WTC11 (cell line): ENCODE data around the gene TBC1D1. TPM values are rescaled to one million over a fixed set of nuclear protein-coding genes. Genes with fewer than 3 reads are reported as not detected.
A peak's percentile ranks its signal among the peaks of the same experiment; 100 is the strongest.

Experiments used
- ATAC-seq: fragments of 200-7000 bp; cut with Tn5 transposase; 2 replicates; pipeline ENCODE4 v1.10.0; 2021; ENCODE audit warnings: mild to moderate bottlenecking, moderate library complexity
- CTCF ChIA-PET: fragments of 300-600 bp; sonication (Branson Sonifier 250); formaldehyde crosslinking; loops from one replicate; lab custom pipeline; 2021; ENCODE audit warnings: antibody characterized with exemption; lab: Charles Lee
- POLR2A ChIA-PET: fragments of 350-600 bp; sonication (Branson Sonifier 250); formaldehyde crosslinking; loops from one replicate; lab custom pipeline; 2021; ENCODE audit warnings: antibody characterized with exemption; lab: Charles Lee
- DNase-seq: peaks from one replicate; pipeline ENCODE4 v3.0.0; 2021; ENCODE audit warnings: low spot score
- H3K27ac Mint-ChIP-seq: 2 replicates; pipeline ENCODE4 v1.8.0; 2021; ENCODE audit warnings: mixed read lengths
- H3K27me3 Mint-ChIP-seq: 2 replicates; pipeline ENCODE4 v1.8.0; 2021; ENCODE audit warnings: low read depth, mild to moderate bottlenecking, moderate library complexity, mixed read lengths
- H3K36me3 Mint-ChIP-seq: 2 replicates; pipeline ENCODE4 v1.8.0; 2021; ENCODE audit warnings: mixed read lengths
- H3K4me1 Mint-ChIP-seq: 2 replicates; pipeline ENCODE4 v1.8.0; 2022; ENCODE audit warnings: mixed read lengths
- H3K4me3 Mint-ChIP-seq: 2 replicates; pipeline ENCODE4 v1.8.0; 2021; ENCODE audit warnings: mild to moderate bottlenecking, moderate library complexity, mixed read lengths
- H3K9me3 Mint-ChIP-seq: 2 replicates; pipeline ENCODE4 v1.8.0; 2021; ENCODE audit warnings: mixed read lengths
- CREM ChIP-seq: sonication (generic); formaldehyde crosslinking; IDR thresholded peaks from 2 replicates; pipeline ENCODE4 v1.8.1; 2022; ENCODE audit warnings: mild to moderate bottlenecking, missing genetic modification reagents, moderate library complexity
- ELF4 ChIP-seq: sonication (generic); formaldehyde crosslinking; IDR thresholded peaks from 2 replicates; pipeline ENCODE4 v1.8.1; 2022; ENCODE audit warnings: low read depth, mild to moderate bottlenecking, moderate library complexity, missing genetic modification reagents
- ETV6 ChIP-seq: sonication (generic); formaldehyde crosslinking; IDR thresholded peaks from 2 replicates; pipeline ENCODE4 v1.8.1; 2022; ENCODE audit warnings: mild to moderate bottlenecking, missing genetic modification reagents
- FOXJ3 ChIP-seq: sonication (generic); formaldehyde crosslinking; IDR thresholded peaks from 2 replicates; pipeline ENCODE4 v1.9.0; 2021; ENCODE audit warnings: missing genetic modification reagents, mild to moderate bottlenecking, borderline replicate concordance
- HMGA2 ChIP-seq: fragments of 250-450 bp; sonication (Bioruptor Pico); IDR thresholded peaks from 2 replicates; pipeline ENCODE4 v1.4.0; 2021; ENCODE audit warnings: mild to moderate bottlenecking, moderate library complexity
- JAZF1 ChIP-seq: fragments of 250-450 bp; sonication (Bioruptor Pico); IDR thresholded peaks from 2 replicates; pipeline ENCODE4 v1.9.0; 2021; ENCODE audit warnings: moderate library complexity, mild to moderate bottlenecking, inconsistent platforms
- KAT7 ChIP-seq: sonication (generic); formaldehyde crosslinking; IDR thresholded peaks from 2 replicates; pipeline ENCODE4 v1.8.1; 2023; ENCODE audit warnings: missing genetic modification reagents, mild to moderate bottlenecking, borderline replicate concordance
- NFYB ChIP-seq: sonication (generic); formaldehyde crosslinking; conservative IDR thresholded peaks from 2 replicates; pipeline ENCODE4 v1.8.0; 2022; ENCODE audit warnings: low read depth, missing genetic modification reagents
- NR3C1 ChIP-seq: sonication (generic); formaldehyde crosslinking; conservative IDR thresholded peaks from 2 replicates; pipeline ENCODE4 v1.8.1; 2023; ENCODE audit warnings: low read depth, mild to moderate bottlenecking, missing genetic modification reagents
- RELA ChIP-seq: sonication (generic); formaldehyde crosslinking; IDR thresholded peaks from 2 replicates; pipeline ENCODE4 v1.8.1; 2022; ENCODE audit warnings: missing genetic modification reagents, mild to moderate bottlenecking, borderline replicate concordance
- SOX15 ChIP-seq: fragments of 250-450 bp; sonication (Bioruptor Pico); IDR thresholded peaks from 2 replicates; pipeline ENCODE4 v1.9.0; 2021; ENCODE audit warnings: mild to moderate bottlenecking
- total RNA-seq: library from RNA; stranded (reverse); gene quantifications from 3 replicates; pipeline ENCODE4 v1.2.3, GENCODE V29; 2021
- TF ChIP-seq, protein P1 (sequence below): sonication (generic); formaldehyde crosslinking; IDR thresholded peaks from 2 replicates; pipeline ENCODE4 v1.8.1; 2023; ENCODE audit warnings: mild to moderate bottlenecking, missing genetic modification reagents
- TF ChIP-seq, protein P2 (sequence below): sonication (generic); formaldehyde crosslinking; IDR thresholded peaks from 2 replicates; pipeline ENCODE4 v1.8.1; 2022; ENCODE audit warnings: mild to moderate bottlenecking, missing genetic modification reagents, moderate library complexity, borderline replicate concordance
- TF ChIP-seq, protein P3 (sequence below): sonication (generic); formaldehyde crosslinking; IDR thresholded peaks from 2 replicates; pipeline ENCODE4 v1.8.1; 2022; ENCODE audit warnings: mild to moderate bottlenecking, moderate library complexity, missing genetic modification reagents
- TF ChIP-seq, protein P4 (sequence below): sonication (generic); formaldehyde crosslinking; IDR thresholded peaks from 2 replicates; pipeline ENCODE4 v1.8.1; 2022; ENCODE audit warnings: low read depth, mild to moderate bottlenecking, moderate library complexity, missing genetic modification reagents, borderline replicate concordance
- TF ChIP-seq, protein P5 (sequence below): sonication (generic); formaldehyde crosslinking; IDR thresholded peaks from 2 replicates; pipeline ENCODE4 v1.8.0; 2022; ENCODE audit warnings: mild to moderate bottlenecking, missing genetic modification reagents
- TF ChIP-seq, protein P6 (sequence below): fragments of 250-450 bp; sonication (Bioruptor Pico); conservative IDR thresholded peaks from 2 replicates; pipeline ENCODE4 v1.9.0; 2021; ENCODE audit warnings: mild to moderate bottlenecking
- TF ChIP-seq, protein P7 (sequence below): sonication (generic); formaldehyde crosslinking; IDR thresholded peaks from 2 replicates; pipeline ENCODE4 v1.8.1; 2023; ENCODE audit warnings: mild to moderate bottlenecking, missing genetic modification reagents, borderline replicate concordance

TBC1D1 gene
- total RNA-seq, 1 experiment from 2014 or later, result 134 TPM

DNA sequence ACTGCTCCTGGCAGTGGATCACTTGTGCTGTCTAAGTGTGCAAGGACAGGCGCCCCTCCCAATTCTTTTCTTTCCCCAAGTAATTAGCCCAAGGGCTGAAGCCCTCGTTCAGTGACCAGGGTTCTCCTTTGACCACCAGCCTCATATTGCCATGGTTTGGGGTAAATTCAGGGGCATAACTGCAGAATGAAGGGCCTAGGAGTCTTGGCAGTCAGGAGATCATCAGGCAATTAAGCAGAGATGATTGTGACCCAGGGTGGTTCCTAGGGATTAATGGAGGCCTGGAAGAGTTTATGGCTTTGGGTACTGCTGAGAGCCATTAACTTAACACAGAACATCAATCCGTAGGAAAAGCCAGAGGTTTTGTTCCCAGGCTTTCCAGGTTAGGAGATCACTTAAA, 240.0 kb downstream of the TBC1D1 start (continued):
- TF ChIP-seq, protein P1, sequence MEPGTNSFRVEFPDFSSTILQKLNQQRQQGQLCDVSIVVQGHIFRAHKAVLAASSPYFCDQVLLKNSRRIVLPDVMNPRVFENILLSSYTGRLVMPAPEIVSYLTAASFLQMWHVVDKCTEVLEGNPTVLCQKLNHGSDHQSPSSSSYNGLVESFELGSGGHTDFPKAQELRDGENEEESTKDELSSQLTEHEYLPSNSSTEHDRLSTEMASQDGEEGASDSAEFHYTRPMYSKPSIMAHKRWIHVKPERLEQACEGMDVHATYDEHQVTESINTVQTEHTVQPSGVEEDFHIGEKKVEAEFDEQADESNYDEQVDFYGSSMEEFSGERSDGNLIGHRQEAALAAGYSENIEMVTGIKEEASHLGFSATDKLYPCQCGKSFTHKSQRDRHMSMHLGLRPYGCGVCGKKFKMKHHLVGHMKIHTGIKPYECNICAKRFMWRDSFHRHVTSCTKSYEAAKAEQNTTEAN (CRISPR knock-in tag), result no peak
- TF ChIP-seq NFYB (CRISPR knock-in tag), result no peak
- TF ChIP-seq ETV6 (CRISPR knock-in tag), result no peak
- TF ChIP-seq NR3C1 (CRISPR knock-in tag), result no peak

DNA sequence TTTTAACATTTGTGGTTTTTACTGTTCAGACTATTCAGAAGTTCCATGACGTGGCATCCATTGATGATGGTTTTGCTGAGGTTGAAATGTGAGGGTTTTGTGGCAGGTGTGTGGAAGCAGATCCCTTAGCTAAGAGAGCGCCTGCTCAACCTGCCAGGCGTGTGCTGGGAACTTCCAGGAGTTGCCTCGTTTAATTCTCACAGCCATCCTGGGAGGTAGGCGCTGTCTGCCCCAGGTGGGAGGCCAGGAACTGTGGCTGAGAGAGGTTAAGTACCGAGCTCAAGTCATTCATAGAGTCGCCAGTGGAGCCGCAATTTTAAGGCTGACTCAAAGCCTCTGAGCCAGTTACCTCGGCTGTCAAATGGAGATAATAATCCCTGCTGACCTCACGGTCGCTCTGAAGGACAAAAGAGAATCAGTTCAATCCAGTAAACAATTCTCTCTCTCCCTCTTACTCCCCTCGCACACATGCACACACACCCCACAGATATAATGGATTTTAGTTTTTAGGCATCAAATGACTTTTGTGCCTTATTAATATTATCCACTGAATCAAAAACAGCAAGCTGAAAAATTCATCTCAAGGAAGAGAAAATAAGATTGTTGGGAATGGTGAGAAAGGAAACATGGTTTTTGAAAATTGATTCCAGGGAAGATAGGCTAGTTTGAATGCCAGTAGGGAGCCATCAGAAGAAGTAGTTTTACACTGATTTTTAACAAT, 240.6 kb downstream of the TBC1D1 start:
- H3K4me3 Mint-ChIP-seq, result peak overlapping the region; percentile 16
- ATAC-seq, result peak; percentile 83
- no peak for TF ChIP-seq HMGA2 (CRISPR knock-in tag)
- TF ChIP-seq SOX15 (CRISPR knock-in tag), result no peak
- no peak for TF ChIP-seq ELF4 (CRISPR knock-in tag)
- DNase-seq, result peak; percentile 58
- no peaks in the 10 kb centered on the region for H3K9me3 Mint-ChIP-seq
- H3K27ac Mint-ChIP-seq, result peak overlapping the region; percentile 59
- H3K4me1 Mint-ChIP-seq, result peaks cover 55% of the 10 kb centered on the region
- ChIA-PET POLR2A (no interaction called here), CTCF (interaction anchor here (0.6 to 2.1 kb wide), 8 partner anchors 17 to 195 kb away, joined by 3 to 12 read pairs (median 4); no protein-coding TSS in a partner anchor)
- peaks cover 38% of the 10 kb centered on the region for H3K36me3 Mint-ChIP-seq
- H3K27me3 Mint-ChIP-seq, result peaks cover 44% of the 10 kb centered on the region

DNA sequence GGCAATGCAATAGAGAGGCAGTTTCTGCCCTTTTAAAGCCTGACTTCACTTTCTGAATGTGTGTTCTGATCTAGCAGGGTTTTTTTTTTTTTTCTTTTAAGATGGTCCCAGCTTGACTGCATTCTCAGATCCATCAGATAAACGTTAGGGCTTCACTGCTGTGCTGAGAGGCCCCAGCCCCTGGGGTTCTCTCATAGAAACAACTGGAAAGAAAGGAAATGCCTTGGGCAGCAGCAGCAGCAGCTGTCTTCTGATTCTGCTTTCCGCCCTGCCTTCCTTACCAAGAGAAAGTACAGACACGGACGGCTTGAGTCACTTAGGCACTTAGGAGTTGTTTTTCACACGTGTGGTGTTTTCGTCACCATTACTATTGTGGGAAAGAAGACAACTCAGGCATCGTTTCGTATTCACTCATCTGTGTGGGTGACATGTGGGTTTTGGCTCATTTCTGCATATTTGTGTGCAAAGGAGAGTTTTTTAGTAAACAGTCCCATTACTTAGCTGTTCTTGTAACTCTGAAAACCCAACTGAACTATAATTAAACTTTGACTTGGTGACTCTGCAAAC, 241.3 kb downstream of the TBC1D1 start:
- DNase-seq (no peak), ATAC-seq (peak; percentile 41)
- POLR2A ChIA-PET, result no interaction called here
- Mint-ChIP-seq H3K9me3 (no peaks in the 10 kb centered on the region), H3K27me3 (peaks cover 38% of the 10 kb centered on the region), H3K36me3 (peaks cover 38% of the 10 kb centered on the region), H3K27ac (peak overlapping the region; percentile 59; the same call in 1 of the 2 replicates), H3K4me3 (no peak overlapping the region), H3K4me1 (peaks cover 55% of the 10 kb centered on the region)
- CTCF ChIA-PET, result interaction anchor here (0.6 to 2.1 kb wide), 8 partner anchors 18 to 196 kb away, joined by 3 to 12 read pairs (median 4); no protein-coding TSS in a partner anchor
- TF ChIP-seq HMGA2 (CRISPR knock-in tag), result no peak
- TF ChIP-seq, protein P2, sequence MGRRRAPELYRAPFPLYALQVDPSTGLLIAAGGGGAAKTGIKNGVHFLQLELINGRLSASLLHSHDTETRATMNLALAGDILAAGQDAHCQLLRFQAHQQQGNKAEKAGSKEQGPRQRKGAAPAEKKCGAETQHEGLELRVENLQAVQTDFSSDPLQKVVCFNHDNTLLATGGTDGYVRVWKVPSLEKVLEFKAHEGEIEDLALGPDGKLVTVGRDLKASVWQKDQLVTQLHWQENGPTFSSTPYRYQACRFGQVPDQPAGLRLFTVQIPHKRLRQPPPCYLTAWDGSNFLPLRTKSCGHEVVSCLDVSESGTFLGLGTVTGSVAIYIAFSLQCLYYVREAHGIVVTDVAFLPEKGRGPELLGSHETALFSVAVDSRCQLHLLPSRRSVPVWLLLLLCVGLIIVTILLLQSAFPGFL (CRISPR knock-in tag), result no peak
- TF ChIP-seq, protein P3, sequence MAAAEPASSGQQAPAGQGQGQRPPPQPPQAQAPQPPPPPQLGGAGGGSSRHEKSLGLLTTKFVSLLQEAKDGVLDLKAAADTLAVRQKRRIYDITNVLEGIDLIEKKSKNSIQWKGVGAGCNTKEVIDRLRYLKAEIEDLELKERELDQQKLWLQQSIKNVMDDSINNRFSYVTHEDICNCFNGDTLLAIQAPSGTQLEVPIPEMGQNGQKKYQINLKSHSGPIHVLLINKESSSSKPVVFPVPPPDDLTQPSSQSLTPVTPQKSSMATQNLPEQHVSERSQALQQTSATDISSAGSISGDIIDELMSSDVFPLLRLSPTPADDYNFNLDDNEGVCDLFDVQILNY (CRISPR knock-in tag), result no peak
- no peak for TF ChIP-seq RELA (CRISPR knock-in tag)
- TF ChIP-seq, protein P4, sequence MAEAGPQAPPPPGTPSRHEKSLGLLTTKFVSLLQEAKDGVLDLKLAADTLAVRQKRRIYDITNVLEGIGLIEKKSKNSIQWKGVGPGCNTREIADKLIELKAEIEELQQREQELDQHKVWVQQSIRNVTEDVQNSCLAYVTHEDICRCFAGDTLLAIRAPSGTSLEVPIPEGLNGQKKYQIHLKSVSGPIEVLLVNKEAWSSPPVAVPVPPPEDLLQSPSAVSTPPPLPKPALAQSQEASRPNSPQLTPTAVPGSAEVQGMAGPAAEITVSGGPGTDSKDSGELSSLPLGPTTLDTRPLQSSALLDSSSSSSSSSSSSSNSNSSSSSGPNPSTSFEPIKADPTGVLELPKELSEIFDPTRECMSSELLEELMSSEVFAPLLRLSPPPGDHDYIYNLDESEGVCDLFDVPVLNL (CRISPR knock-in tag), result no peak
- TF ChIP-seq, protein P5, sequence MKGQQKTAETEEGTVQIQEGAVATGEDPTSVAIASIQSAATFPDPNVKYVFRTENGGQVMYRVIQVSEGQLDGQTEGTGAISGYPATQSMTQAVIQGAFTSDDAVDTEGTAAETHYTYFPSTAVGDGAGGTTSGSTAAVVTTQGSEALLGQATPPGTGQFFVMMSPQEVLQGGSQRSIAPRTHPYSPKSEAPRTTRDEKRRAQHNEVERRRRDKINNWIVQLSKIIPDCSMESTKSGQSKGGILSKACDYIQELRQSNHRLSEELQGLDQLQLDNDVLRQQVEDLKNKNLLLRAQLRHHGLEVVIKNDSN (CRISPR knock-in tag), result no peak
- no peak for TF ChIP-seq ETV6 (CRISPR knock-in tag)
- TF ChIP-seq FOXJ3 (CRISPR knock-in tag), result no peak
- TF ChIP-seq JAZF1 (CRISPR knock-in tag), result no peak
- TF ChIP-seq CREM (CRISPR knock-in tag), result no peak
- TF ChIP-seq KAT7 (CRISPR knock-in tag), result no peak
- TF ChIP-seq, protein P6, sequence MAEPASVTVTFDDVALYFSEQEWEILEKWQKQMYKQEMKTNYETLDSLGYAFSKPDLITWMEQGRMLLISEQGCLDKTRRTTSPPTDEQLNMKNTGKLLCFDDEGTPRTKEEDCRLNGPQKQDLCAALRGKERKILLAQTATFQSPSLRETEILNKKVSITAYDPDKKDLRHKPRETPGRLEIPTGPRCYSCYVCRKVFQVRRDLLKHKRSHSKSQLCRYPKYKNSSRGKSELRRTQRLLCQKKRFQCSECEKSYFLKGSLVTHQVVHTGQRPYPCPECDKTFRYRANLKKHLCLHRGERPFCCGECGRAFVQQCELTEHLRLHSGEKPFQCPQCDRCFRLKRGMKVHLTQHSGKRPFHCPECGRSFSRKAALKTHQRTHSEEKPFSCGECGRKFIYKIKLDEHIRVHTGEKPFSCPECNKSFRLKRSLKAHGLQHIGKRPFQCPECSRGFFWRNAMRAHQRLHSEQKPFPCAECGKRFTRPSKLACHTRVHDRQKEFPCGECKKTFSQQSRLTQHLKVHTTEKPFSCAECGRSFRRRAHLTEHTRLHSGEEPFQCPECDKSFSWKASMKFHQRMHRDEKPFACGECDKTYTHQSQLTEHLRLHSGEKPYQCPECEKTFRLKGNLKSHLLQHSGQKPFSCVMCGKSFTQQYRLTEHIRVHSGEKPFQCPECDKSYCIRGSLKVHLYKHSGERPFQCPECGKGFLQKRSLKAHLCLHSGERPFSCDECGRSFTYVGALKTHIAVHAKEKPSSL (CRISPR knock-in tag), result no peak
- TF ChIP-seq, protein P7, sequence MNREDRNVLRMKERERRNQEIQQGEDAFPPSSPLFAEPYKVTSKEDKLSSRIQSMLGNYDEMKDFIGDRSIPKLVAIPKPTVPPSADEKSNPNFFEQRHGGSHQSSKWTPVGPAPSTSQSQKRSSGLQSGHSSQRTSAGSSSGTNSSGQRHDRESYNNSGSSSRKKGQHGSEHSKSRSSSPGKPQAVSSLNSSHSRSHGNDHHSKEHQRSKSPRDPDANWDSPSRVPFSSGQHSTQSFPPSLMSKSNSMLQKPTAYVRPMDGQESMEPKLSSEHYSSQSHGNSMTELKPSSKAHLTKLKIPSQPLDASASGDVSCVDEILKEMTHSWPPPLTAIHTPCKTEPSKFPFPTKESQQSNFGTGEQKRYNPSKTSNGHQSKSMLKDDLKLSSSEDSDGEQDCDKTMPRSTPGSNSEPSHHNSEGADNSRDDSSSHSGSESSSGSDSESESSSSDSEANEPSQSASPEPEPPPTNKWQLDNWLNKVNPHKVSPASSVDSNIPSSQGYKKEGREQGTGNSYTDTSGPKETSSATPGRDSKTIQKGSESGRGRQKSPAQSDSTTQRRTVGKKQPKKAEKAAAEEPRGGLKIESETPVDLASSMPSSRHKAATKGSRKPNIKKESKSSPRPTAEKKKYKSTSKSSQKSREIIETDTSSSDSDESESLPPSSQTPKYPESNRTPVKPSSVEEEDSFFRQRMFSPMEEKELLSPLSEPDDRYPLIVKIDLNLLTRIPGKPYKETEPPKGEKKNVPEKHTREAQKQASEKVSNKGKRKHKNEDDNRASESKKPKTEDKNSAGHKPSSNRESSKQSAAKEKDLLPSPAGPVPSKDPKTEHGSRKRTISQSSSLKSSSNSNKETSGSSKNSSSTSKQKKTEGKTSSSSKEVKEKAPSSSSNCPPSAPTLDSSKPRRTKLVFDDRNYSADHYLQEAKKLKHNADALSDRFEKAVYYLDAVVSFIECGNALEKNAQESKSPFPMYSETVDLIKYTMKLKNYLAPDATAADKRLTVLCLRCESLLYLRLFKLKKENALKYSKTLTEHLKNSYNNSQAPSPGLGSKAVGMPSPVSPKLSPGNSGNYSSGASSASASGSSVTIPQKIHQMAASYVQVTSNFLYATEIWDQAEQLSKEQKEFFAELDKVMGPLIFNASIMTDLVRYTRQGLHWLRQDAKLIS (CRISPR knock-in tag), result no peak
